Osteocyte (in vitro differentiated cells): ENCODE measurements around the gene CCL3. TPM values are rescaled to one million over a fixed set of nuclear protein-coding genes. Genes with fewer than 3 reads are reported as not detected.

Experiments
- DNase-seq: peaks from one replicate; pipeline ENCODE4 v3.0.0; 2021; ENCODE audit warnings: mixed read lengths; ENCODE audit not compliant: unreplicated experiment; ENCODE audit errors: extremely low spot score
- H3K27ac Mint-ChIP-seq: one replicate; pipeline ENCODE4 v1.8.0; 2021; ENCODE audit warnings: mild to moderate bottlenecking, mixed read lengths; ENCODE audit not compliant: unreplicated experiment
- H3K27me3 Mint-ChIP-seq: one replicate; pipeline ENCODE4 v1.8.0; 2021; ENCODE audit warnings: mixed read lengths; ENCODE audit not compliant: unreplicated experiment
- H3K36me3 Mint-ChIP-seq: one replicate; pipeline ENCODE4 v1.8.0; 2021; ENCODE audit warnings: mixed read lengths; ENCODE audit not compliant: unreplicated experiment
- H3K4me1 Mint-ChIP-seq: one replicate; pipeline ENCODE4 v1.8.0; 2021; ENCODE audit warnings: mixed read lengths; ENCODE audit not compliant: unreplicated experiment
- H3K4me3 Mint-ChIP-seq: one replicate; pipeline ENCODE4 v1.8.0; 2021; ENCODE audit warnings: mild to moderate bottlenecking, moderate library complexity, mixed read lengths; ENCODE audit not compliant: unreplicated experiment
- H3K9me3 Mint-ChIP-seq: one replicate; pipeline ENCODE4 v1.8.0; 2021; ENCODE audit warnings: mixed read lengths; ENCODE audit not compliant: unreplicated experiment
- total RNA-seq: library from RNA; stranded (reverse); gene quantifications from 2 replicates; pipeline ENCODE4 v1.2.1, GENCODE V29; 2021
- TF ChIP-seq, protein P1 (sequence below): fragments of 200-600 bp; sonication (generic); IDR thresholded peaks from 2 replicates; pipeline ENCODE4 v1.5.0; 2021; ENCODE audit warnings: antibody characterized with exemption, mild to moderate bottlenecking, moderate library complexity

The CCL3 gene
- total RNA-seq, 1 donor from 2014 or later, result not detected

DNA sequence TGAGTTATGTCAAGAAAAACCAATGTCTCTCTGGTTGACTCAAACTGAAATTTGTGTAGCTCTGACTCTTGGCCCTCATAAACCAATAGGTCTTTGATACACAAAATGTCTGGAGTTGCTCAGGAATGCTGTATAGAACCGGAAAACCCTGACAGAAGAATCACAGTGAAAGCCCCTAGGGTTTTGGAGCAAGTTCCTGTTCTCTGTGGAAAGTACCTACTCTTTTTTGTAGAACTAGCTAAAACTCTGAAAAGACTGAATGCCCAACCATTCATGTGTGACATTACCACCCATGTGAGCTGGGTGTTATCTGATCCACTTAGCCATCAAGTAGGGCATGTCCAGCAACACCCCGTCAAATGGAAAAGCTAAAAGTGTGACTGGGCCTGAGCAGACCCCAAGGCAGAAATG is 42.5 kb upstream of the CCL3 start:
- no peaks in the 10 kb centered on the region for H3K4me1 Mint-ChIP-seq
- H3K36me3 Mint-ChIP-seq, result no peaks in the 10 kb centered on the region
- H3K4me3 Mint-ChIP-seq, result no peak overlapping the region
- peaks cover 24% of the 10 kb centered on the region for H3K27me3 Mint-ChIP-seq
- DNase-seq, result no peak
- TF ChIP-seq, protein P1, sequence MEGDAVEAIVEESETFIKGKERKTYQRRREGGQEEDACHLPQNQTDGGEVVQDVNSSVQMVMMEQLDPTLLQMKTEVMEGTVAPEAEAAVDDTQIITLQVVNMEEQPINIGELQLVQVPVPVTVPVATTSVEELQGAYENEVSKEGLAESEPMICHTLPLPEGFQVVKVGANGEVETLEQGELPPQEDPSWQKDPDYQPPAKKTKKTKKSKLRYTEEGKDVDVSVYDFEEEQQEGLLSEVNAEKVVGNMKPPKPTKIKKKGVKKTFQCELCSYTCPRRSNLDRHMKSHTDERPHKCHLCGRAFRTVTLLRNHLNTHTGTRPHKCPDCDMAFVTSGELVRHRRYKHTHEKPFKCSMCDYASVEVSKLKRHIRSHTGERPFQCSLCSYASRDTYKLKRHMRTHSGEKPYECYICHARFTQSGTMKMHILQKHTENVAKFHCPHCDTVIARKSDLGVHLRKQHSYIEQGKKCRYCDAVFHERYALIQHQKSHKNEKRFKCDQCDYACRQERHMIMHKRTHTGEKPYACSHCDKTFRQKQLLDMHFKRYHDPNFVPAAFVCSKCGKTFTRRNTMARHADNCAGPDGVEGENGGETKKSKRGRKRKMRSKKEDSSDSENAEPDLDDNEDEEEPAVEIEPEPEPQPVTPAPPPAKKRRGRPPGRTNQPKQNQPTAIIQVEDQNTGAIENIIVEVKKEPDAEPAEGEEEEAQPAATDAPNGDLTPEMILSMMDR, result no peak
- H3K27ac Mint-ChIP-seq, result no peak overlapping the region
- H3K9me3 Mint-ChIP-seq, result no peaks in the 10 kb centered on the region

DNA sequence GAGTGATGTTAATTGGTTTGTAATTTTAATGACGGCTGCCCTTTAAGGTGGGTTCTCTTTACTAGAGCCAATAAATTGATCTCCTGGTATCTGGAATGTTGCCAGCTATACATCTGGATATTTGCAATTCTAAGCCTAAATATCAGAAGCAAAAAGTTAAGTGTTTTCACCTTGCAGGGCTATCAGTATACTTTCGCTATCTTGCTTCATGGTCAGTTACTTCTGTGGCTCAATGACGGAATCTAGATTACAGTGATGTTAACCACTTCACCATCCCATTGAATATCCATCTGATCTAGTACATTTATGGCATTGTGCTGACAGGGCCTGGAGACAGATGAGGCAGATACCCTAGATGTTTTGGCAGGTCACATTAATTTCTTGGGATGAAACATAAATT is 42.0 kb upstream of the CCL3 start:
- TF ChIP-seq, protein P1, result no peak
- H3K4me1 Mint-ChIP-seq, result no peaks in the 10 kb centered on the region
- H3K27ac Mint-ChIP-seq, result no peak overlapping the region
- no peaks in the 10 kb centered on the region for H3K36me3 Mint-ChIP-seq
- H3K27me3 Mint-ChIP-seq, result peaks cover 21% of the 10 kb centered on the region
- H3K9me3 Mint-ChIP-seq, result no peaks in the 10 kb centered on the region
- no peak overlapping the region for H3K4me3 Mint-ChIP-seq
- no peak for DNase-seq

DNA sequence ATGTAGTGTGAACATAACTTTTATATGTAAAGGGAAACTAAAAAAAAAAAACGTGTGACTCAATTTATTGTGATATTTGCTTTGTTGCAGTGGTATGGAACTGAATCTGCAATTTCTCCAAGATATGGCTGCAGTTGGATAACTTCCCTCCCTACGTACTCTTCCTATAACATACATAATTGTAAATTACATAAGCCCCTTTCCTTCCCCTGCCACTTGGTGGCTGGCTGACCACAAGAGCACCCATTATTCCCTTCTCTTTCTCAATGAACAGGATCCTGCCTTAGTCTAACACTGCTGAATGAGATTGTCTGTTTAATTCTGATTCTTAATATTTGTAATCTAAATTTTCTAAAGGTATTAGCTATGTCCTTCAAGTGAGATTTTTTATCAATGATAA is 41.5 kb upstream of the CCL3 start:
- TF ChIP-seq, protein P1, result no peak
- no peaks in the 10 kb centered on the region for H3K4me1 Mint-ChIP-seq
- no peak for DNase-seq
- H3K4me3 Mint-ChIP-seq, result no peak overlapping the region
- H3K9me3 Mint-ChIP-seq, result no peaks in the 10 kb centered on the region
- no peak overlapping the region for H3K27ac Mint-ChIP-seq
- peaks cover 21% of the 10 kb centered on the region for H3K27me3 Mint-ChIP-seq
- no peaks in the 10 kb centered on the region for H3K36me3 Mint-ChIP-seq

DNA sequence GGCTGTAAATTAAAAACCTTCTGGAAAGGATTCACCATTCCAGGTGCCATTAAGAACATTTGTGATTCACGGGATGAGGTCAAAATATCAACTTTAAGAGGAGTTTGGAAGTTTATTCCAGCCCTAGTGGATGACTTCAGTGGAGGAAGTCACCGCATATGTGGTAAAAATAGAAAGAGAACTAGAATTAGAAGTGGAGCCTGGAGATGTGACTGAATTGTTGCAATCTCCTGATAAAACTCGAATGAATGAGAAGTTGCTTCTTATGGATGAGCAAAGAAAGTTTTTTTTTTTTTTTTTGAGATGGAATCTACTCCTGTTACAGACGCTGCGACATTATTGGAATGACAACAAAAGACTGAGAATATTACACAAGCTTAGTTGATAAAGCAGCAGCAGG is 40.4 kb upstream of the CCL3 start:
- Mint-ChIP-seq H3K36me3 (no peaks in the 10 kb centered on the region), H3K27me3 (peaks cover 17% of the 10 kb centered on the region), H3K9me3 (no peaks in the 10 kb centered on the region), H3K4me1 (no peaks in the 10 kb centered on the region), H3K4me3 (no peak overlapping the region), H3K27ac (no peak overlapping the region)
- DNase-seq, result no peak
- TF ChIP-seq, protein P1, result no peak

DNA sequence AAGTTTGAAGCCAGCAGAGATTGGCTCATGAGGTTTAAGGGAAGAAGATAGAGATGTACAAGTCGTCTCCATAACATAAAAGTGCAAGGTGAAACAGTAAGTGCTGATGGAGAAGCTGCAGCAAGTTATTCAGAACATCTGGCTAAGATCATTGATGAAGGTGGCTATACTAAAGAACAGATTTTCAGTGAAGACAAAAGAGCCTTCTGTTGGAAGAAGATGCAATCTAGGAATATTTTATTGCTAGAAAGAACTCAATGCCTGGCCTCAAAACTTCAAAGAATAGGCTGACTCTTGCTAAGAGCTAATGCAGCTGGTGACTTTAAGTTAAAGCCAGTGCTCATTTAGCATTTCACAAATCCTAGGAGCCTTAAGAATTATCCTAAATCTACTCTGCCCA is 39.7 kb upstream of the CCL3 start:
- no peak for DNase-seq
- no peak overlapping the region for H3K4me3 Mint-ChIP-seq
- no peaks in the 10 kb centered on the region for H3K4me1 Mint-ChIP-seq
- no peak overlapping the region for H3K27ac Mint-ChIP-seq
- H3K9me3 Mint-ChIP-seq, result no peaks in the 10 kb centered on the region
- no peaks in the 10 kb centered on the region for H3K36me3 Mint-ChIP-seq
- H3K27me3 Mint-ChIP-seq, result peaks cover 17% of the 10 kb centered on the region
- TF ChIP-seq, protein P1, result no peak
